Measurements from ENCODE around the gene SYCP2L.

DNA sequence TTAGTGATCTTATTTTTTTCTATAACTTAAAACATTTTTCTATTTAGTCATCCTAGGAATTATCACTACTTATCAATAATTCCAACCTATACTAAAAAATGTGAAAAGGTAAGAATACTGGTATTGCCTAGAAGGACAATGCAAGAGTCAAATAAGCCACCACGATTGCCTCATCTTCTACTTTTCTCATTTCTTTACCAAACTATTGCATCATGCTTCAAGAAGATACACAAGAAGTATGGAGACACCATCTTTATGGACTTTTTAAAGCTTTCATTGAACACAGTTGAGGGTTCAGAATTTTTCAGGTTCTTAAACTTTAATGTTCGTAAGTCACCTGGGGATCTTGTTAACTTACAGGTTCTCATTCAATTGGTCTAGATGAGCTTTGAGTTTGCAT is 131.4 kb downstream of the SYCP2L start:
- TF ChIP-seq, protein P1, sequence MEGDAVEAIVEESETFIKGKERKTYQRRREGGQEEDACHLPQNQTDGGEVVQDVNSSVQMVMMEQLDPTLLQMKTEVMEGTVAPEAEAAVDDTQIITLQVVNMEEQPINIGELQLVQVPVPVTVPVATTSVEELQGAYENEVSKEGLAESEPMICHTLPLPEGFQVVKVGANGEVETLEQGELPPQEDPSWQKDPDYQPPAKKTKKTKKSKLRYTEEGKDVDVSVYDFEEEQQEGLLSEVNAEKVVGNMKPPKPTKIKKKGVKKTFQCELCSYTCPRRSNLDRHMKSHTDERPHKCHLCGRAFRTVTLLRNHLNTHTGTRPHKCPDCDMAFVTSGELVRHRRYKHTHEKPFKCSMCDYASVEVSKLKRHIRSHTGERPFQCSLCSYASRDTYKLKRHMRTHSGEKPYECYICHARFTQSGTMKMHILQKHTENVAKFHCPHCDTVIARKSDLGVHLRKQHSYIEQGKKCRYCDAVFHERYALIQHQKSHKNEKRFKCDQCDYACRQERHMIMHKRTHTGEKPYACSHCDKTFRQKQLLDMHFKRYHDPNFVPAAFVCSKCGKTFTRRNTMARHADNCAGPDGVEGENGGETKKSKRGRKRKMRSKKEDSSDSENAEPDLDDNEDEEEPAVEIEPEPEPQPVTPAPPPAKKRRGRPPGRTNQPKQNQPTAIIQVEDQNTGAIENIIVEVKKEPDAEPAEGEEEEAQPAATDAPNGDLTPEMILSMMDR (IDR thresholded peaks at IDR 0.05; ENCODE audit: low read depth, low read length, poor library complexity, severe bottlenecking), result no peak
- TF ChIP-seq EZH2phosphoT487 (IDR thresholded peaks at IDR 0.05; ENCODE audit: borderline replicate concordance, low read length), result no peak
